Measurements from ENCODE around the gene BRCA1. TPM values are rescaled to one million over a fixed set of nuclear protein-coding genes. Genes with fewer than 3 reads are reported as not detected.
"Not testable (repeated sequence)": the region's sequence is repeated elsewhere in the genome, so short reads cannot be mapped to it uniquely, and the experiment has no call there.

BRCA1 gene
- total RNA-seq, 1 experiment from 2014 or later: 44.4 TPM

- Histone ChIP-seq H3K27me3 (replicated peaks) (no peaks in the 10 kb centered on the region), H3K36me3 (peaks cover 12% of the 10 kb centered on the region; the same call in 1 of the 2 replicates), H3K4me3 (no peak overlapping the region), H3K9me3 (replicated peaks) (no peaks in the 10 kb centered on the region), H3K4me1 (replicated peaks) (no peaks in the 10 kb centered on the region), H3K27ac (no peak overlapping the region)
- peak in 1 of 2 experiments; percentile 25 for DNase-seq (ENCODE audit: low read depth in 1 of 2, low spot score in 2 of 2)
Measured at GRCh38 chr17:43143201-43143600, 18.0 kb upstream of the BRCA1 start.

GRCh38 chr17:43142153-43142552 is 17.0 kb upstream of the BRCA1 start:
- Histone ChIP-seq H3K9me3 (replicated peaks) (no peaks in the 10 kb centered on the region), H3K27me3 (replicated peaks) (no peaks in the 10 kb centered on the region), H3K36me3 (peaks cover 12% of the 10 kb centered on the region; the same call in 1 of the 2 replicates), H3K4me1 (replicated peaks) (no peaks in the 10 kb centered on the region), H3K27ac (no peak overlapping the region), H3K4me3 (no peak overlapping the region)
- DNase-seq (ENCODE audit: low read depth in 1 of 2, low spot score in 2 of 2): no peak

- peak in 1 of 2 experiments; percentile 34 for DNase-seq (ENCODE audit: low read depth in 1 of 2, low spot score in 2 of 2)
- no peaks in the 10 kb centered on the region for H3K4me1 ChIP-seq (replicated peaks)
- no peaks in the 10 kb centered on the region for H3K9me3 ChIP-seq (replicated peaks)
- peaks cover 12% of the 10 kb centered on the region for H3K36me3 ChIP-seq
- H3K27me3 ChIP-seq (replicated peaks): no peaks in the 10 kb centered on the region
- H3K27ac ChIP-seq: no peak overlapping the region
- H3K4me3 ChIP-seq: no peak overlapping the region
Measured at GRCh38 chr17:43140396-43141332, 15.5 kb upstream of the BRCA1 start.

- not testable (repeated sequence) for DNase-seq (ENCODE audit: low read depth in 1 of 2, low spot score in 2 of 2); H3K4me1 ChIP-seq (replicated peaks); H3K27me3 ChIP-seq (replicated peaks); H3K9me3 ChIP-seq (replicated peaks); H3K4me3 ChIP-seq; H3K27ac ChIP-seq
- peaks cover 28% of the 10 kb centered on the region for H3K36me3 ChIP-seq
Measured at GRCh38 chr17:43138531-43138930, 13.4 kb upstream of the BRCA1 start.

- not testable (repeated sequence) for H3K4me1 ChIP-seq (replicated peaks); H3K9me3 ChIP-seq (replicated peaks); H3K27ac ChIP-seq; H3K4me3 ChIP-seq; H3K27me3 ChIP-seq (replicated peaks); DNase-seq (ENCODE audit: low read depth in 1 of 2, low spot score in 2 of 2)
- H3K36me3 ChIP-seq: peaks cover 30% of the 10 kb centered on the region
Measured at GRCh38 chr17:43136574-43136973, 11.4 kb upstream of the BRCA1 start.

- H3K4me3 ChIP-seq: no peak overlapping the region
- H3K27me3 ChIP-seq (replicated peaks): no peaks in the 10 kb centered on the region
- H3K27ac ChIP-seq: no peak overlapping the region
- no peak for DNase-seq (ENCODE audit: low read depth in 1 of 2, low spot score in 2 of 2)
- H3K4me1 ChIP-seq (replicated peaks): no peaks in the 10 kb centered on the region
- H3K9me3 ChIP-seq (replicated peaks): no peaks in the 10 kb centered on the region
- peaks cover 36% of the 10 kb centered on the region for H3K36me3 ChIP-seq
Measured at GRCh38 chr17:43135454-43135819, 10.3 kb upstream of the BRCA1 start.

GRCh38 chr17:43134774-43135453 is 9.8 kb upstream of the BRCA1 start:
- H3K27ac ChIP-seq: no peak overlapping the region
- H3K4me3 ChIP-seq: no peak overlapping the region
- H3K9me3 ChIP-seq (replicated peaks): no peaks in the 10 kb centered on the region
- no peaks in the 10 kb centered on the region for H3K4me1 ChIP-seq (replicated peaks)
- H3K36me3 ChIP-seq: peaks cover 39% of the 10 kb centered on the region
- DNase-seq (ENCODE audit: low read depth in 1 of 2, low spot score in 2 of 2): no peak
- H3K27me3 ChIP-seq (replicated peaks): no peaks in the 10 kb centered on the region

- H3K36me3 ChIP-seq: peaks cover 45% of the 10 kb centered on the region
- H3K9me3 ChIP-seq (replicated peaks); H3K4me3 ChIP-seq; H3K4me1 ChIP-seq (replicated peaks); DNase-seq (ENCODE audit: low read depth in 1 of 2, low spot score in 2 of 2); H3K27me3 ChIP-seq (replicated peaks); H3K27ac ChIP-seq: not testable (repeated sequence)
Measured at GRCh38 chr17:43133439-43133838, 8.3 kb upstream of the BRCA1 start.

- H3K4me1 ChIP-seq (replicated peaks): no peaks in the 10 kb centered on the region
- no peak overlapping the region for H3K27ac ChIP-seq
- H3K9me3 ChIP-seq (replicated peaks): no peaks in the 10 kb centered on the region
- H3K36me3 ChIP-seq: peaks cover 49% of the 10 kb centered on the region
- no peak for DNase-seq (ENCODE audit: low read depth in 1 of 2, low spot score in 2 of 2)
- H3K4me3 ChIP-seq: no peak overlapping the region
- H3K27me3 ChIP-seq (replicated peaks): no peaks in the 10 kb centered on the region
Measured at GRCh38 chr17:43132117-43132516, 7.0 kb upstream of the BRCA1 start.

GRCh38 chr17:43129671-43130010 is 4.5 kb upstream of the BRCA1 start:
- H3K4me1 ChIP-seq (replicated peaks): peaks cover 7% of the 10 kb centered on the region
- no peak for DNase-seq (ENCODE audit: low read depth in 1 of 2, low spot score in 2 of 2)

GRCh38 chr17:43127333-43127876 is 2.2 kb upstream of the BRCA1 start:
- H3K27me3 ChIP-seq (replicated peaks); H3K4me1 ChIP-seq (replicated peaks); DNase-seq (ENCODE audit: low read depth in 1 of 2, low spot score in 2 of 2); H3K27ac ChIP-seq; H3K4me3 ChIP-seq; H3K9me3 ChIP-seq (replicated peaks): not testable (repeated sequence)
- H3K36me3 ChIP-seq: peaks cover 27% of the 10 kb centered on the region

More at GRCh38 chr17:43129671-43130010, 4.5 kb upstream of the BRCA1 start:
- no peak overlapping the region for H3K27ac ChIP-seq
- H3K27me3 ChIP-seq (replicated peaks): no peaks in the 10 kb centered on the region
- H3K4me3 ChIP-seq: no peak overlapping the region
- peaks cover 41% of the 10 kb centered on the region for H3K36me3 ChIP-seq
- no peaks in the 10 kb centered on the region for H3K9me3 ChIP-seq (replicated peaks)

- H3K4me1 ChIP-seq (replicated peaks): peaks cover 7% of the 10 kb centered on the region
- no peak overlapping the region; the same call in 1 of the 2 replicates for H3K4me3 ChIP-seq
- no peak for DNase-seq (ENCODE audit: low read depth in 1 of 2, low spot score in 2 of 2)
- peaks cover 31% of the 10 kb centered on the region for H3K36me3 ChIP-seq
- H3K27me3 ChIP-seq (replicated peaks): no peaks in the 10 kb centered on the region
- H3K27ac ChIP-seq: no peak overlapping the region
- H3K9me3 ChIP-seq (replicated peaks): no peaks in the 10 kb centered on the region
Measured at GRCh38 chr17:43126911-43127290, 1.7 kb upstream of the BRCA1 start.

GRCh38 chr17:43125967-43126910 is 1.1 kb upstream of the BRCA1 start:
- peaks cover 30% of the 10 kb centered on the region for H3K36me3 ChIP-seq

More at GRCh38 chr17:43125967-43126910, 1.1 kb upstream of the BRCA1 start:
- DNase-seq (ENCODE audit: low read depth in 1 of 2, low spot score in 2 of 2): no peak
- peaks cover 7% of the 10 kb centered on the region for H3K4me1 ChIP-seq (replicated peaks)
- H3K27ac ChIP-seq: peak overlapping the region; percentile 68
- H3K4me3 ChIP-seq: peak overlapping the region; percentile 47
- H3K9me3 ChIP-seq (replicated peaks): no peaks in the 10 kb centered on the region
- no peaks in the 10 kb centered on the region for H3K27me3 ChIP-seq (replicated peaks)
